HTR-8/SVneo (cell line): Measurements from ENCODE around the gene PLEKHD1.
A peak's percentile ranks its signal among the peaks of the same experiment; 100 is the strongest.

ENCODE experiments used
- DNase-seq: peaks from one replicate; pipeline ENCODE4 v3.0.0; 2011; ENCODE audit warnings: low spot score, mixed read lengths; ENCODE audit not compliant: insufficient read length
- FAIRE-seq: peaks from 2 replicates; lab custom pipeline; 2011; peaks lifted over from hg19 to GRCh38; lab: Jason Lieb, UNC

Gene PLEKHD1

DNA sequence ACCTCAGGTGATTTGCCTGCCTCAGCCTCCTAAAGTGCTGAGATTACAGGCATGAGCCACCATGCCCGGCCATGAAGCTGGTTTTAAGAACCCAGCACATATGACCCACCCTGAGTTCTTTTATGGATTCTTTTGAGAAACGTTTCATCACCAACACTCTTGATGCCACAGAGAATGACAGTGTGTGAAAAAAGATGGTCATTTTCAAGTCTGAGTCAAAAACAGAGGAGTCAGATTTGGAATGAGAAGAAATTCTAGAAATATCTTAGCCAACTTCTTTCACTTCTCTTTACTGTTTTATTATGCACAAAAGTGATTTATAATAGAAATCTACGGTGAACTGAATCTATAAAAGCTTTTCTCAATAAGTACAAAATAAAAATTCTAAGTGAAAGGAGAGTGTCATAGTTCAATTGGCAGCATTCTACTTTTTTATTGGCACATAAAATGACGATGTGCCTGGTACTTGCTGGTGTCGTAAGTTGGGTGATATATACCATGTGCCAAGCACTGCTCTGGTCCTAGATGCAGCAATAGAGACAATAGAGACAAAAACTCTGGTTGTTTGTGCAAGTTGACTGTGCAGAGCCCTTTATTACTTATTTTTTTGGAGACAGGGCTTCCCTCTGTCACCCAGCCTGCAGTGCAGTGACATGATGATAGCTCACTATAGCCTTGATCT lies 56.3 kb downstream of the PLEKHD1 start:
- peak; percentile 64 for FAIRE-seq

GRCh38 chr14:69542311-69542710 lies 57.8 kb downstream of the PLEKHD1 start:
- DNase-seq (no peak), FAIRE-seq (no peak)

More for the DNA sequence above, 56.3 kb downstream of the PLEKHD1 start:
- no peak for DNase-seq

- FAIRE-seq = peak; percentile 99
- DNase-seq = peak; percentile 87
These were observed 59.0 kb downstream of the PLEKHD1 start for GRCh38 chr14:69543341-69544115.

DNA sequence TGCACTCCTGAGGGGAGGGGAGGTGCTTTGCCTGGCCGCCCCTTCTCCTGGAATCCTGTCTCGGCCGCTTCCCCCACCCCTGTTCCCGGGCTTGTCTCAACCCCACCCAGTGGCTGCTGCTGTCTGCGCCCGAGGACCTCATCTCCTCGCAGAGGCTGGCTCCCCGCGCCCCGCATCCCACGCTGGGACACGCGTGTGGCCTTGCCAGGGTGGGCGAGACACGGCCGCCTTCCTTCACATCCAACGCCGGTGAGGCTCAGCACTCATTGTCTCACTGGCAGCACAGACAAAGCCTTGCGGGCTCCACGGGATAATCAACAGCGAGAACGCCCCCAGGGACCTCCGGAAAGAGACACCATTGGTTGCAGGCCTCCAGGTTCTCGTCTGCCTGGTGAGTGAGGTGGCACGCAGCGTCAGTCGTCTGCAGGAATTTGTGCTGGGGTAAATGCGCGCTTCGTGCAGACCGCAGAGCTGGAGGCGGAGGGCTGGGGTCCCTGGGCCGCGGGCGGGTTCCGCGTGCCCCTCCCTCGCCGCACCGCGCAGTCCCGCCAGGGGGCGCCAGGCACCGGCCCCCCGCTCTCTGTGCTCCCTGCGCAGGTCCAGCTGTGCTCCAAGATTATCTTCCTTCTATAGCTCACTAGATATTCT lies 63.3 kb downstream of the PLEKHD1 start:
- FAIRE-seq (peak; percentile 64), DNase-seq (peak; percentile 45)

- FAIRE-seq (no peak), DNase-seq (no peak)
These were observed 64.0 kb downstream of the PLEKHD1 start for GRCh38 chr14:69548566-69548965.

GRCh38 chr14:69551511-69551910 lies 67.0 kb downstream of the PLEKHD1 start:
- FAIRE-seq (peak; percentile 60), DNase-seq (no peak)

DNA sequence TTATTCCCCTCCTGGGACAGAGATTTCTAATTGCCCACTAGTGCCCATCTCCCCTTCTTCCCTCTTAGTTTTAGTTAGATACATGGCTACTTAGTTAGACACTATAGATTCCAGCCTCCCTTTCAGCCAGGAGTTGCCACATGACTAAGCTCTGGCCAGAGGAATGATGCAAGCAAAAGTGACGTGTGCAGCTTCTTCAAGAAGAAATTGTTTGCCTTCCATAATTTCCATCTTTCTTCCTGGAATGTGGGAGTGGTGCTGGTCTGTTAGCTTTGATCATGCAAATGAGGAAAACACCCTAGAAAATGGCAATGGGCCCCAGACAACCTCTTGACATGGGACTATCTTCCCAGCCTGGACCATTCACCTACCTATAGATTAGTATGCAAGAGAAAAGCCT lies 68.7 kb downstream of the PLEKHD1 start:
- DNase-seq (no peak), FAIRE-seq (no peak)

- DNase-seq = no peak
- no peak for FAIRE-seq
These were observed 70.0 kb downstream of the PLEKHD1 start for GRCh38 chr14:69554500-69554899.

- DNase-seq (no peak), FAIRE-seq (no peak)
These were observed 74.2 kb downstream of the PLEKHD1 start for GRCh38 chr14:69558774-69559173.

DNA sequence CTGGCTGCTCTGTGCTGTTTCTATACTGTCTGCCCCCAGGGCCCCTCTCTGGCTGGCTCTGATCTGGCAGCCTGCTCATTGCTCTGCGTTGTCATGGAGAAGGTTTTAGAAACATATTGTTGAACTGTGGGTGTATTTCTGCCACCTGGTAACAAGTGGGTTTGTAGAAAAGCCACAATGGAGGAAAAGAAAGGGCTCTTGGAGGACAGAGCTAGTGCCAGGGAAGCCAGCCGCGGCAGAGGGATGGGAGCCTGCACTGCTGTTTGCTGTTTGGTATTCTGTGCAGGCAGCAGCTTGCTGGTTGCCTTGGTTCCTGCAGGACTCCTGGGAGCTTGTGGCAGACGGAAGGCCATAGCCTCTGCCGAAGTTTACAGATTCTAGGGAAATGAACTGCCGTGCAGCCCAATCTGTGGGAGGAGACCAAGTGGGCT lies 75.1 kb downstream of the PLEKHD1 start:
- FAIRE-seq (peak; percentile 74), DNase-seq (no peak)

GRCh38 chr14:69560826-69561225 lies 76.3 kb downstream of the PLEKHD1 start:
- DNase-seq (no peak), FAIRE-seq (no peak)

GRCh38 chr14:69561893-69562292 lies 77.4 kb downstream of the PLEKHD1 start:
- FAIRE-seq = peak; percentile 42
- no peak for DNase-seq

DNA sequence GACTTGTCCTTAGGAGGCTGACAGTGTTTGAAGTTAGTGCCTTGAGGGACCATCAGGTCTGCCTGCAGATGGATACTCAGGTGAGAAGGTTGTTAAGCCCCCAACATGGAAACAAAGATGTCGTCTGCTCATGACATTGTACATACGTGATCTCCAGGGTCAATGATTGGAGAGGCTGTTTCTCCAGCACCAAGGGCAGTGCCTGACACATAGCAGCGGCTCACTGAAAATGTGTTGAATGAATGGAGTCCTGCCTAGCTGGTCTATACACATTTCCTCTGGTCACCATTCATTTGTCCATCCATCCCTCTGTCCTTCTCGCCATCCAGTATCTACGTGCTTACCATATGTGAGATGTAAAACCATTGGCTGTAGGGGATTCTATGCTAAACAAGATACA lies 83.0 kb downstream of the PLEKHD1 start:
- FAIRE-seq = no peak
- DNase-seq = no peak

- DNase-seq (no peak), FAIRE-seq (peak; percentile 82)
These were observed 85.3 kb downstream of the PLEKHD1 start for GRCh38 chr14:69569859-69570258.

DNA sequence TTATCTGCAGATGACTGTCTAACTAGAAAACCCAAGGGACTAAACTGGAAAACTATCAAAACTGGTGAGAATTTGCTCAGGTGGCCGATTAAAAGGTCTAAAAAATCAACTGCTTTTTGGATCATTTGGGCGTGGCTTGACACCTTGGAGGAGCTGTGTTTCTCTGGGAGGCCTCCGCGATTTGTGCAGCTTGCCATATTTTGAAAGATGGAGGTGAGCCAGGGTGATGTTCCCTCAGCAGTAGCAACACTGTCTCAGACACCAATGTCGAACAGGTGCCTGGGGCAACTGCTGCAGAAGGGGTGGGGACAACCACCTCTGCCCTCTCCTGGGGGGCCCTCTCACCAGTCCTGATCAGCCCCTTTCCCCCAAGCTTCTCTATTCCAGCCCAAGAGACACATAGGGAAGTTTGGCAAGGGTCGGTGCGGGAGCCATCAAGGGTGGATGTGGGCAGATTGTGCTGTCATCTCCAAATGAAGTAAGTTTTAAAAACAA lies 86.4 kb downstream of the PLEKHD1 start:
- FAIRE-seq (peak; percentile 31), DNase-seq (no peak)

- no peak for DNase-seq
- peak; percentile 72 for FAIRE-seq
These were observed 87.0 kb downstream of the PLEKHD1 start for GRCh38 chr14:69571449-69572029.

GRCh38 chr14:69572030-69572840 lies 87.7 kb downstream of the PLEKHD1 start:
- no peak for DNase-seq
- peak; percentile 96 for FAIRE-seq

DNA sequence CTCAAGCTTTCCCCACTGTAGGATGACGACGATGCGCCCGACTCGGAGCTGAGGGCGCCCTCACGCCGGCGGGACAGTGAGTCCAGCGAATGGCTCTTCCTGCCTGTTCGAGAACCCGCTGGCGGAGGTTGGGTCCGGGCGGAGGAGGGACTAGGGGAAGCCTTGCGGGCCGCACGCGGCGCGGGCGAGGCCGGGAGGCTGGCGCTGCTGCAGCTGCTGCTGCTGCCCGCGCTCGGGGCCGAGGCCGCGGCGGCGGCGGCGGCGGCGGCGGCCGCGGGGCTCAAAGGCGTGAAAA lies 88.3 kb downstream of the PLEKHD1 start:
- FAIRE-seq (no peak), DNase-seq (no peak)

DNA sequence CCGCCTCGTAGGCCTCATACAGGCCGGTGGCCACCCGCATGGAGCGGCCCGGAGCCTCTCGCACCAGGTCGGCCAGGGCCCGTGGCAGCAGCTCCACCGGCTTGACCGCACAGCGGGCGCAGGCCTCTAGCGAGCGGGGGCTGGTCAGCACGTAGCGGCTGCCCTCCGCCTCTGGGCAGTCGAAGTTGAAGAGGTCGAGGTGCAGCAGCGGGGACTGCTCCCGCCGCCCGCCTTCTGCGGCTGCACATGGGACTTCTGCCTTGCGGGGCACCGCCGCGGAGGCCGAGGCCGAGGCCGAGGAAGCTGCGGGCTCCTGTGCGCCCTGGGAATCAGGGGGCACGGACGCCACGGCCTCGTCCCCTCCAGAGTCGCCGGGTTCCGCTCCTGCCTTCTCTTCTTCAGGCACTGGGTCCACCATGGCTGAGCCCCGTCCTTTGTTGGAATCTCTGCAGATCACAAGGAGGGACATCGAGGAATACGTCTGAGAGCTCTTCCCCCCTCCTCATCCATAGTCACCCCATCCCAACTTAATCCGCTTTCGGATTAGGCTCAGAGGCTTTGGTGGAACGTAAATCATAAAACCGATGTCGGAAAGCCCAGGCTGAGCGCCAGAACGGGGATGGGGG lies 88.8 kb downstream of the PLEKHD1 start:
- FAIRE-seq = peak; percentile 46
- DNase-seq = no peak
